Stimulated activated CD8-positive, alpha-beta memory T cell treated with anti-CD3 and anti-CD28 coated beads, Interleukin-2, amount 100 ng/mL, for 48 hours (primary cell): ENCODE data around the gene NPW.

Source experiments
- DNase-seq, 2 donors: peaks; one replicate each; pipeline ENCODE4 v3.0.0-alpha.2; 2020; ENCODE audit warnings: low read depth in 2 of 2

The NPW gene

DNA sequence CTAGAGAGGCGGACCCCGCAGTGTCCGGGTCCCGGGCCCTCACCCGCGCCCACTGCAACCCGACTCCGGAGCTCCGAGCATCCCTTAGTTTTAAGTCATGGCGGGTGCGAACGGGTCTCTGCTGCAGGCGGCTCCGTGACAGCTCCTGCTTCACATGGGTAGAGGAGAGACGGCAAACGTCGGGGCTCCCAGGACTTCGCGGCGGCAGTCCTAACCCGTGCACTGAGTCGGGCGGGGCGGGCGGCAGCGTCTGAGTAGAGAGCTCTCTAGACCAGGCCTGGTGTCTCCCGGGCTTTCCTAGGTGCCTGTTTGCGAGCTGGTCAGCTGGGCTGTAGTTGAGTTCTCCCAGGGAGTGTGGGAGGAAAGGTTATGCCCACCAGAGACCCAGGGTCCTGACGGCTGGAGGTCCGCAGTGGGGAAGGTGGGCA lies 28.5 kb downstream of the NPW start:
- DNase-seq: no peak

DNA sequence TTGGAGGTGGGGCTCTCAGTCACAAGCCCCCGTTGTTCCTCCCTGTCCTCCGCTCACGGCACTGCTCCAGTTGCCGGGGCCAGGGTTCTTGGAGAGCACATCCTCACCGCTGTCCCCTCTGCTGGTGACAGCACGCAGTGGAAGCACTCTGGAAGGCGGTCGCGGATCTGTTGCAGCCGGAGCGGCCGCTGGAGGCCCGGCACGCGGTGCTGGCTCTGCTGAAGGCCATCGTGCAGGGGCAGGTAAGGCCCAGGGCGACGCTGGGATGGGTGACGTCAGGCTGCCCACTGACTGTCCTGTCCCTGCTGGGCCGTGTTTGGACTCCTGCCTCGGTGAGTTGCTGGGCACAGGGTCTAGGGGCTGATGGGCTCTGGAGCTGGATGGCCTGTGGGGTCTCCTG lies 33.6 kb downstream of the NPW start:
- DNase-seq: no peak

DNA sequence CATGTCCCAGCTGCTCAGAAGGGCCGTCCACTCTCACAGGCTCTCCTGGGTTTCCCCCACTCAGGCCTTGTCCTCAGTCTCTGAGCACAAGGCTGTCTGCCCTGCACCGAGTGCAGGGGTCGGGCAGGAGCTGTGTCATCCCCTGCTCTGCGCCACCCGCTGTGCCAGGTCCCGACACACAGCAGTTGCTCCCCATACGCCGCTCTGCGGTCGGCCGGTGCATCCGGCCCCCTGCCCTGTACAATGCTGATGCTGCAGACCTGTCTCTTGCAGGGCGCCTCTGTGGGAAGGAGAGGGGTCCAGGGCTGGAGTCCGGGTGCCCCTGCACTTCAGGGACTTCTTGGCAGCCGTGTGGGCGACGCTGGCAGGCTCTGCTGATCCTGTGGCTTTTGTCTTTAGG lies 34.3 kb downstream of the NPW start:
- no peak for DNase-seq

DNA sequence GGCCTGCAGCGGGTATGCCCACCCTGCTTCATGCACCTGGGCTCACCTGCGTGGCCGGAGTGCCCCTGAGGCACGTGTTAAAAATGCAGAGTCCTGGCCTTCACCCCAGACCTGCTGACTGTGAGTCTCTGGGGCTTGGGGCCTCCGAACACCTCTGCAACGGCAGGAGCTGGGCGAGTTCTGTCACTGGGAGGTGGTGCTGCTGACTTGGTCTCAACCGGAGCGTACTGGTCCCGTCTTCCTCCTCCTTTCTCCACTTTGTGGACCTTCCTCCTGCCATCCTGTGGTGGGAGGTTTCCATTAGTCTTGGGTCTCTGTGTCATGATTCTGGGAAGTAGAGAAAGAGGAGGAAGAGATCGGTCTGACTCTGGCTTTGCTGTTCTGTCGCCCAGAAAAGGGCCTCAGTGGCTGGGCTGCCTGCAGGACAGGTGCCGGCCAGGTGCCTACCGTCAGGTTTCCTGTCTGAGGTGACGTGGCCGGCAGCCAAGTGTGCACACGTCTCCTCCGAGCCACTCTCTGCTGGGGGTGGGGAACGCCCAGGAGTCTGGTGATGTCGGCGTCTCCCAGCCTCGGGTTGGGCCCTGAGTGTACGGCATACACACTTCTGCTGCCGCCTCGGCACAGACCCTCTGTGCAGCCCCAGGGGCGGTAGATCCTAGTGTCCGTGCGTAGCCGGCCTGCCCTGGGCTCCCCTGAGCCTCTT lies 35.1 kb downstream of the NPW start:
- DNase-seq: no peak

DNA sequence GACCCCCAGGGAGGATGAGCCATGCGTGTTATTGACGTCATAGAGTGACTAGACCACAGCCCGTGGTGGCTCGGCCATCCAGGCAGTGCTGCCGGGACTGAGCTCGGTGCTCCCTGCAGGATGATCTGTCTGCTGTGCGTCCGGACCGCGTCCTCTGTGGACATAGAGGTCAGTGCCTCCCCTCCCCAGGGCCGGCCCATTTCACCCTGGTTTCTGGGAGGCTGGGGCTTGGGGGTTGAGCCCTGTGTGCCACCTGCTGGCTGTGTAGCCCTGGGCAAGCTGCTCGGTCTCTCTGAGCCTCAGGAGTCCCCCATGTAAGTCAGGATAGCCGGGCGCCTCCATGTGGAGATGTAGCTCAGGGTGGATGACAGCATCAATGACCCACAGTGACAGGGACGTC lies 36.5 kb downstream of the NPW start:
- no peak for DNase-seq

DNA sequence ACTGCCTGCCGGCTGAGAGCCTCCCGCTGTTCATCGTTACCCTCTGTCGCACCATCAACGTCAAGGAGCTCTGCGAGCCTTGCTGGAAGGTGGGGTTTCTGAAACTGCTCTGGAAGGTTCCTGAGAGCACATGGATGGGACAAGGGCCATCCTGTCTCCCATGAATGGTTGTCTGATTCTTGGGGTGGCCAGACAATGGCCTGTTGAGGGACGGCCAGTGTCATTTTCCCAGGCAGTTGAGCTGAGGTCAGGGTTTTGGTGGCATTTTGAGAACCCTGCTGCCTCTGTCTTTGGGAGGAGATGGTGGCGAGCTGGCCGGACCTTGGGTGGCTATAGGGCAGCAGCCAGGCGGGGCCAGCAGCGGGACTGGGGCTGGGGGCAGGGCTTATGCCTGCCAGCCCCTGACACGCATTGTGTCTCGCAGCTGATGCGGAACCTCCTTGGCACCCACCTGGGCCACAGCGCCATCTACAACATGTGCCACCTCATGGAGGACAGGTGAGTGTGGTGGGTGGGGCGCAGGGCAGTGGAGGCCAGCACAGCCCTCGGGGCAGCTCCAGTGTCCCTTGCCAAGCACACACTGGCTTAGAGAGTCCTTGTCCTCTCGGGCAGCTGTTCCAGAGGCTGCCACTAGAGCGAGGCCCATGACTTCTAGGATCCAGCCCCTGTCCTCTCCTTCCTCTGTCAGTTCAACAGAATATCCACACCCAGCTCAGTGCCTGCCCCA lies 37.3 kb downstream of the NPW start:
- DNase-seq: no peak

DNA sequence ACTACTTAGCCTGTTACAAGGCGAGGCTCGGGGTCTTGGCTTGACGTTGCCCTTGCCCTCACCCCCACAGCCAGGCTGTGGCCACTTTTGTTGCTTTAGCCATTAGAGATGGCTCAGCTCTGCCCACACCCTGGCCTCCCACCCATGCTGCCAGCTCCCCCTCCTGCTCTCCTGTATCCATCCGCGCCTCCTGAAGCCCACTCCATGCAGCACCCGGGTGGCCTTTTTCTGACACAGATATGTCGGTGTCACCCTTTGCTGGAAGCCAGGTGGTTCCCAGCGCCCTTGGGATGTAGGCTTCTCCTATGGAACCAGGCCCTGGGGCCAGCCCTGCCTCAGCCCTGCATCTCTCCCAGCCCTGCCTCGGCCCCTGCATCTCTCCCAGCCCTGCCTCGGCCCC lies 37.9 kb downstream of the NPW start:
- DNase-seq: no peak

DNA sequence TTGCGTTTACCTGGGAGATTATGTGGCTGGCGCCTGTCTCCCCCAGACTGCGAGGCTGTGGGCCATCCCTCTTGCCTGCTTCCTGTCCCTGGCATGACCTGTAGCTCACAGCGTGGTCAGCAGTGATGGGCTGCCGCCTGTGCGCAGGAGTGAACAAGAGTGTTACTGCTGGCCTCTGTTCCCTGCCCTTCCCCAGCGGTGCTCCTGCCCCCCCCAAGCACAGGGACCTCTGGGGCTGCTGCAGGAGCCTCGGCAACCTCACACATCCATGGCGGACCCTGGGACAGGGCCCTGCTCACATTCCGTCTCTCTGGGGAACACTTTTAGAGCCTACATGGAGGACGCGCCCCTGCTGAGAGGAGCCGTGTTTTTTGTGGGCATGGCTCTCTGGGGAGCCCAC lies 38.8 kb downstream of the NPW start:
- no peak for DNase-seq

DNA sequence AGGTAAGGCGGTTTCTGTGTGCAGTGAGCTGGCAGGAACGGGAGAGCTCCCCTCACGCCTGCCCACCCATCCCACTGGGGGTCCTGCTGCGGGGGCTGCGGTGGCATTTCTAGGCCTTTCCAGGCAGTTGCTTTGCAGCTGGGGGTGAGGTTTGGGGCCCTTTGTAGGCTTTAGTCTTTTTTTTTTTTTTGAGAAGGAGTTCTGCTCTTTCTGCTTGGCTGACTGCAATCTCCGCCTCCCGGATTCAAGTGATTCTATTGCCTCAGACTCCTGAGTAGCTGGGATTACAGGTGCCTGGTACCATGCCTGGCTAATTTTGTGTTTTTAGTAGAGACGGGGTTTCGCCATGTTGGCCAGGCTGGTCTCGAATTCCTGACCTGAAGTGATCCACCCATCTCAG lies 39.3 kb downstream of the NPW start:
- DNase-seq: no peak

DNA sequence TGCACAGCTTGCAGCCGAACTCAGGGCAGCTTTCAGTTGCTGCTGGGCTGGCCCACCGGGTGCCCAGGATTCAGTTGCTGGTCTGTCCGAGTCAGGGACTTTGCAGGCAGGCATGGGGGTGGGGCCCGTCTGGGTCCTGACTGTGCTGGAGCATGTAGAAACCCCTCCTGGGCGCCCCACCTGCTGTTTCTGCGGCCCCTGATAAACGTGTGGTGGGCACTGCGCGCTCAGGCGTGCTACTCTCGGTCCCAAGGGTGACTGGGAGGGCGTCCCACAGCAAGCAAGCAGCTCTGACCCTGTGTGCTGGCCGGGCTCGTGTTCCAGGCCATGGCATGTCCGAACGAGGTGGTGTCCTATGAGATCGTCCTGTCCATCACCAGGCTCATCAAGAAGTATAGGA lies 40.8 kb downstream of the NPW start:
- DNase-seq: no peak

DNA sequence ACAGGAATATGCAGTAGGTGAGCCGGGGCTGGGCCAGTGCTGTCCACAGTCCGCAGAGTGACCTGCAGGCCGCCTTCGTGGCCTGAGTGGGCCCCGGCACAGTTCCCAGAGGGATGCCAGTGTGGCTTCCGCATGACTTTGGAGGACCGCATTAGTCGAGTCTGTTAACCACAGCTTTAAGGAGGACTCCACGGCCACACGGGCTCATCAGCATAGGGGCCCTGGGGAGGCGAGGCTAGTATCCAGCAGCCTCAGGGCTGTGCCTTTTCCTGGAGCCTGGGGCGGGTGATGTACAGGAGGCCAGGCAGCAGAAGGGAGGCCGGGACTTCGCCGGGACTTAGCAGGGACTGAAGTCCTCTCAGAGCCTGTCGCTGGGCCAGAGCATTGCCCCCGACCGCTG lies 41.4 kb downstream of the NPW start:
- DNase-seq: no peak

DNA sequence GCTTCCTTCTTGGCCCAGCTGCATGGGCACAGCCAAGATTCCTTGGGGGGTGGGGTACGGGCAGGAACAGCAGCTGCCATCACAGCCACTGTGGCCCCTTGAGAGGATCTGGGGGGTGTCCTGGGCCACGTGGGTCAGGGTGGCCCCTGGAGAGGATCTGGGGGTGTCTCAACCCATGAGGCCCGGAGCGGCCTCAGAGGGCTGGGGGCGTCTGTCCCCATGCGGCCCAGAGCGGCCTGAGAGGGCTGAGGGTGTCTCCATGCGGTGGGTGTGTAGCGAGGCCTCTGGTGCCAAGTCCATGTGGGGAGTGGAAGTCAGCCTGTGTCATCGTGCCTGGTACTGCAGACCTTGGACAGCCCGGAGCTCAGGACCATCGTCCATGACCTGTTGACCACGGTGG lies 41.9 kb downstream of the NPW start:
- DNase-seq: no peak

DNA sequence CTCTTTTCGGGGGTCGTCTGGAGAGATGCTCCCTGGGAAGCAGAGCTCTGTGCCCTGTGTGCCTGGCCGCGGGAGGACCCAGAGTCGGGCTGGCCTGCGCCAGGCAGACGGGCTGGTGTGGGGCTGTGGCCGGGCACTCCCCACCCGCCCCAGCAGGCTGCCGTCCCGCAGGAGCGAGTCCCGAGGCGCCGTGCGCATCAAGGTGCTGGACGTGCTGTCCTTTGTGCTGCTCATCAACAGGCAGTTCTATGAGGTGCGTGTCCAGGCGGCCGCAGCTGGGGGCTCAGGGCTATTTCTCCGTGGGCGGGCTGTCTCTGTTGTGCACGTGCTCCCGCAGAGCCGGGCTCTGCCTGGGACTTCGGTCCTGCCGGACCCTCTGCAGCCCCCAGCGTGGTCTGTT lies 43.2 kb downstream of the NPW start:
- no peak for DNase-seq

DNA sequence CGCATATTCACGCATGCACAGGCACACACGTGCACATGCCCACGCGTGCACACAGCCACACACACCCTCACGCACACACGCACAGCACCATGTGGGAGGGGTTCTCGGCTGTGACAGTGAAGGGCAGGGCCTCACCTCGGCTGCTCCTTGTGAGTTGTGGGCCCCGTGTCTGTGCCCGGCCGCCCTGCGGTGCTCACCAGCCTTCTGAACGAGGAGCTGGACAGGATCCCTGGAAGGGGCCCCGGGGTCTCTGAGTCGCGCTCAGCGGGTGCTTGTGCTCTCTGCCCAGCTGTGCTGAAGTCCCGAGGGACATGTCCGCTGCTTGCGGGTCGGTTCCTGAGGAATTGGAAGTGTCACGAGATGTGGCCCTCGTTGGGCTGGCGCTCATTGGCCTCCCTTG lies 44.3 kb downstream of the NPW start:
- no peak for DNase-seq

DNA sequence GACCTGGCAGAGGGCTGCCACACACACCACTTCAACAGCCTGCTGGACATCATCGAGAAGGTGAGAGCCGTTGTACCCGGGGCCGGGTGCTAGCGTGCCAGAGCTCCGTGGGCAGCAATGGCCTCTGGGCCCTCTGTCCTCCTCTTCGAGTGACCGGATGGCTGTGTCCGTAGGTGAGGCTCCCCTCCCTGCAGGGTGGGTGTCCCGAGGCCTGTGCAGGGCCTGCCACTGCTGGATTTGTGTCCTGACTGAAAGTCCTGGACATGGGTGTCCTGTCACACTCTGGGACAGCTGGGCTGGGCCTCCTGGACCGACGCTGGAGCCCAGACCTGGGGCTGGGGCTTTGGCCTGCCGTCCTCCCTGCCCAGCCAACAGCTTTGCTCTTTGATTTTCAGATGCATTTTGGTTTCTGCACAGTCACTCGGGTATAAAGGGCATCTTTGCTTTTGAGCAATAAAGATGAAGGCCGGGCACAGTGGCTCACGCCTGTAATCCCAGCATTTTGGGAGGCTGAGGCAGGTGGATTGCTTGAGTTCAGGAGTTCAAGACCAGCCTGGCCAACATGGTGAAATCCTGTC lies 44.9 kb downstream of the NPW start:
- no peak for DNase-seq

DNA sequence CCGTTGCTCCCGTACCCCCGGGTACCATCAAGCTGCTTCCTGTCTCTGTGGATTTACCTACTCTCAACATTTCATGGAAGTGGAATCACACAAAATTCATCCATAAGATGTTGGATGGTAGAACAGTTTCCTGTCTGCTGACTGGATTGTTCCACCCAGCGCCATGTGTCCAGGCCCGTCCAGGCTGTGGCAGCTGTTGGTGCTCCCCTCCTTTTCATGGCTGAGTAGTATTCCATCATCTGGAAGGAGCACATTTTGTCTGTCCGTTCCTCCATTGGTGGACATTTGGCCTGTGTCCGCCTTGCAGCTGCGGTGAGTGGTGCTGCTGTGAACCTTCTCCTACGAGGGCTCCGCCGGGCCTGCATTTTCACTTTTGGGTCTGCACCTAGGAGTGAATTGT lies 46.6 kb downstream of the NPW start:
- no peak for DNase-seq
